Endometrium (tissue), 2 donors: ENCODE results near the gene HCAR1.
"Not testable (repeated sequence)": the region's sequence is repeated elsewhere in the genome, so short reads cannot be mapped to it uniquely, and the experiment has no call there.

Experiments used
- FAIRE-seq: peaks from 2 replicates; lab custom pipeline; 2012; peaks lifted over from hg19 to GRCh38; lab: Jason Lieb, UNC
- donor health status: control.
- donor health status: control.

The HCAR1 gene

GRCh38 chr12:122721057-122721545, 9.5 kb downstream of the HCAR1 start:
- FAIRE-seq = no peak

- not testable (repeated sequence) for FAIRE-seq
These were observed 14.0 kb downstream of the HCAR1 start, which contains the start of gene HCAR3 for GRCh38 chr12:122716658-122717057. HCAR3 (minus strand) TSS chr12:122716811; CDS start chr12:122716737, 74 bp downstream.

GRCh38 chr12:122715211-122715610, 15.4 kb downstream of the HCAR1 start:
- not testable (repeated sequence) for FAIRE-seq

- FAIRE-seq = not testable (repeated sequence)
These were observed 17.0 kb downstream of the HCAR1 start for GRCh38 chr12:122713491-122714188.

GRCh38 chr12:122711266-122711665, 19.4 kb downstream of the HCAR1 start:
- FAIRE-seq = not testable (repeated sequence)

GRCh38 chr12:122710341-122710740, 20.3 kb downstream of the HCAR1 start:
- FAIRE-seq = not testable (repeated sequence)

GRCh38 chr12:122709287-122709686, 21.4 kb downstream of the HCAR1 start:
- not testable (repeated sequence) for FAIRE-seq

- FAIRE-seq = not testable (repeated sequence)
These were observed 26.8 kb downstream of the HCAR1 start for GRCh38 chr12:122703841-122704240.

- not testable (repeated sequence) for FAIRE-seq
These were observed 27.6 kb downstream of the HCAR1 start, which contains the start of gene HCAR2 for GRCh38 chr12:122702890-122703611. HCAR2 (minus strand) TSS chr12:122703357; CDS start chr12:122703283, 74 bp downstream.

GRCh38 chr12:122701481-122701880, 29.2 kb downstream of the HCAR1 start:
- not testable (repeated sequence) for FAIRE-seq

- not testable (repeated sequence) for FAIRE-seq
These were observed 30.5 kb downstream of the HCAR1 start for GRCh38 chr12:122700038-122700710.

GRCh38 chr12:122696922-122697321, 33.7 kb downstream of the HCAR1 start:
- FAIRE-seq = not testable (repeated sequence)

- no peak for FAIRE-seq
These were observed 39.1 kb downstream of the HCAR1 start for GRCh38 chr12:122691566-122691965.

GRCh38 chr12:122688291-122688690, 42.4 kb downstream of the HCAR1 start:
- FAIRE-seq = no peak

GRCh38 chr12:122687086-122687485, 43.6 kb downstream of the HCAR1 start:
- no peak for FAIRE-seq

GRCh38 chr12:122686538-122686937, 44.1 kb downstream of the HCAR1 start:
- no peak for FAIRE-seq

- FAIRE-seq = no peak
These were observed 46.3 kb downstream of the HCAR1 start for GRCh38 chr12:122684297-122684813.

- no peak for FAIRE-seq
These were observed 48.8 kb downstream of the HCAR1 start for GRCh38 chr12:122681814-122682213.

GRCh38 chr12:122680989-122681388, 49.7 kb downstream of the HCAR1 start:
- not testable (repeated sequence) for FAIRE-seq

GRCh38 chr12:122676781-122677180, 53.9 kb downstream of the HCAR1 start:
- FAIRE-seq = not testable (repeated sequence)
